GM12873 (cell line): ENCODE data around the gene NPR2.

Experiments
- TF ChIP-seq, protein P1 (sequence below): IDR thresholded peaks from 2 replicates; pipeline ENCODE4 v1.5.1; 2012; ENCODE audit warnings: low read depth, mild to moderate bottlenecking, moderate library complexity, low read length, control low read depth; ENCODE audit not compliant: insufficient read depth; ENCODE audit errors: missing control alignments

Gene NPR2

DNA sequence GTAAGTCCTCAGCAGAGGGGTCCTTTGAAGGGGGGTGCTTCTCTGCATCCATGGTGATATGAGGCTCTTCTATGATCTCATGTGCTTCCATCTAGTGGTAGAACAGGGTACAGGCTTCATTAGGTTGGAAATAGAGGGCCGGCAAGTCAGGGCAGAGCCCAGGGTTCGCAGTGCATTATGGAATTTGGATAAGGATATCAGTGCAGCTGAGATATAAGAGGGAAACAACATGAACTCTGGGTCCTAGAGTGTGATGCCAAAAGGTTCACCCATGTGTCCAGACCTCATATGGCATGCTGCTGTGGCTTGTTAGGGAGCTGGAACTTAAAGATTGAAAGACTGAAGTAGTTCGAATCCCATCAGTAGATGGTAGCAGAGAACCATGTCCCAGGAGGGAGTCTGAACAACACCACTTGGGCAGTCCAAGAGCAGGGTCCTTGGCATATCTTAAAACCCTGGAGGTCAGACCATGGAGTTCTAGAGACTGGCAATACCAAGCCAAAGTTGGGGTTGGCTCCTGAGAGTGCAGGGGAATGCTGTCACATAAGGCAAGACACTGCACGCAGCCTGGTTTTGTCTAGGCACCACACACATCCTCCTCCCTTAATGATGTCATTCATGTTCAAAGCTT lies 34.8 kb downstream of the NPR2 start:
- TF ChIP-seq, protein P1, sequence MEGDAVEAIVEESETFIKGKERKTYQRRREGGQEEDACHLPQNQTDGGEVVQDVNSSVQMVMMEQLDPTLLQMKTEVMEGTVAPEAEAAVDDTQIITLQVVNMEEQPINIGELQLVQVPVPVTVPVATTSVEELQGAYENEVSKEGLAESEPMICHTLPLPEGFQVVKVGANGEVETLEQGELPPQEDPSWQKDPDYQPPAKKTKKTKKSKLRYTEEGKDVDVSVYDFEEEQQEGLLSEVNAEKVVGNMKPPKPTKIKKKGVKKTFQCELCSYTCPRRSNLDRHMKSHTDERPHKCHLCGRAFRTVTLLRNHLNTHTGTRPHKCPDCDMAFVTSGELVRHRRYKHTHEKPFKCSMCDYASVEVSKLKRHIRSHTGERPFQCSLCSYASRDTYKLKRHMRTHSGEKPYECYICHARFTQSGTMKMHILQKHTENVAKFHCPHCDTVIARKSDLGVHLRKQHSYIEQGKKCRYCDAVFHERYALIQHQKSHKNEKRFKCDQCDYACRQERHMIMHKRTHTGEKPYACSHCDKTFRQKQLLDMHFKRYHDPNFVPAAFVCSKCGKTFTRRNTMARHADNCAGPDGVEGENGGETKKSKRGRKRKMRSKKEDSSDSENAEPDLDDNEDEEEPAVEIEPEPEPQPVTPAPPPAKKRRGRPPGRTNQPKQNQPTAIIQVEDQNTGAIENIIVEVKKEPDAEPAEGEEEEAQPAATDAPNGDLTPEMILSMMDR, result peak; percentile 73

DNA sequence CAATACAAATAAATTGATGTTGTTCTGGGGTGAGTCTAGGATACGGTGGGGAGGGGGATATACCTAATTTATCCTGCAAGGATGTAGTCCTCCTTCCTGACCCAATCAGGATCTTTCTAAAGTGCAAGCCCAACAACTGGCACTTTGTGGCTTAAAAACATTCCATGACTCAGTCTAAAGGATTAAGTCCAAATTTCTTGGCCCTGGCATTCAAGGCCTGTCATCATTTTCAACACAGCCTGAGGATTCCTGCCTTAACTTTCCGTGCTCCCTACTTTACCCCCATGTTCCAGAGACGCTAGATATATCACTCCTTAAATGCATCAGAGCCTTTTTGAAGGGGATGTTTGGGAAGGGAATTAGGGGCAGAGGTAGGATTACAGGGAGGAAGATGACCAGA lies 36.1 kb downstream of the NPR2 start:
- TF ChIP-seq, protein P1, result no peak

DNA sequence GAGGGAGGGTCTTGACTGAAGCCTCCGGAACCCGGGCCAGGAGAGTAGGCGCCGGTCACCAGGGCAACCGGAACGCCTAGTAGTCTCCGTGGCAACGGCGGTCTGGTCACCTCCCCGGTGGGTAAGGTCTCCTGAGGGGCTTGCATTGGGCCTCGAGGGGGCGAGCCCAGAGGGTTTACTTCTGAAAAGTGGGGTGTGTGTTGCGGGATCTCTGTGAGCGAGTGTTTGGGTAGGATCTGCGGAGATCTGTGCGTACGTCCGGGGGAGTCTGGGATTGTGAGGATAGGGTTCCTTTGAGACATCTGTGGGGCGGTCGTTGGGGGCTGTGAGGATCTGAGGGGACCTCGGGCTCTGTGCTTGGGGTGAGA lies 37.3 kb downstream of the NPR2 start, which contains the start of gene FAM221B:
Gene FAM221B (minus strand): TSS at position 17 of the 368 bp plus-strand sequence. CDS start 2,571 bp downstream, outside the sequence.
- TF ChIP-seq, protein P1, result no peak

DNA sequence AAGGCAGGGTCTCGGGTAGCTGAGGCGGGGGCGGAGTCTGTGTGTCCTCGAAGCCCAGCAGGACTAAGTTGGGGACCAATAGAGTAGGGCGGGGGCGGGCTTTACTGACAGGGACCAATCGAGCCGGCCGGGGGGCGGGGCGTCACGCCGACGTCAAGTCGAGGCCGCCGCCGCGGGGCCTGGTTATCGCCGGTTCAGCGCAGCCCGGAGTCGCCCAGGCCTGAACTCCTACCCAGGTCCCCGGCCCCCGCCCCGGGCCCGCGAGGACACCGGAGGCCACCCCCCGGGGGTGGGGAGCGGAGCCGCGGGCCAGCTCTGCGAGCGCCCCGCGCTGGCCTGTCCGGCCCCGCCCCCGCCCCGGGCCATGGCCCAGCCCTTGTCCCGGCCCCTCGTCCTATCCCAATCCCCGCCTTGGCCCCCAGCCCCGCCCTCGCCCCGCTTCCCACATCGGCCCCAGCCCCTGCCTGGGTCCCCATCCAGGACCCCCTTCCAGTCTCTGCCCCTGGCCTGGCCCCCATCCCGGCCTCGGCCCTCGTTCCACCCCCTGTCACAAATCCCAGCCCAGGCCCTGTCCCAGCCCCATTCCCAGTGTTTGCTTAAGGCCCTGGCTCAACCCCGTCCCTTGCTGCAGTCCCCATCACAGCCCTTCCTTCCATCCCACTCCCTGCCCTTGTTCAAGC lies 37.8 kb downstream of the NPR2 start, which contains the start of gene TMEM8B:
Gene TMEM8B (plus strand): TSS at position 145 of the 680 bp plus-strand sequence. CDS start 220 bp downstream, at position 365.
- TF ChIP-seq, protein P1, result no peak

DNA sequence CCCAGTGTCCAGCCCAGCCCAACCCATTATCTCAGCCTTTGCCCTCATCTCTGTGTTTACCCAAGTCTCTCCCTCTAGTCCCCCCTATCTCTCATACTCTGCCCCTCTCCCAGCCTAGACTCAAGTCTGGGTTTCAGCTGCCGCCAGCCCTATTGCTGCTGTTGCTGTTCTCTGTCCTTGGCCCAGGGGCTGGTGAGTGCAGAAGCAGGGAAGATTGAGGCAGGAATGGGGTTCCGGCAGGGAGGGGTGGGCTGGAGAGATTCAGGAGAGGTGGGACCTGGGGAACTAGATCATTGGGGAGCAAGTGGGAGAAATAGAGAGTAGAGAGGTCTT lies 38.3 kb downstream of the NPR2 start:
- TF ChIP-seq, protein P1, result no peak

DNA sequence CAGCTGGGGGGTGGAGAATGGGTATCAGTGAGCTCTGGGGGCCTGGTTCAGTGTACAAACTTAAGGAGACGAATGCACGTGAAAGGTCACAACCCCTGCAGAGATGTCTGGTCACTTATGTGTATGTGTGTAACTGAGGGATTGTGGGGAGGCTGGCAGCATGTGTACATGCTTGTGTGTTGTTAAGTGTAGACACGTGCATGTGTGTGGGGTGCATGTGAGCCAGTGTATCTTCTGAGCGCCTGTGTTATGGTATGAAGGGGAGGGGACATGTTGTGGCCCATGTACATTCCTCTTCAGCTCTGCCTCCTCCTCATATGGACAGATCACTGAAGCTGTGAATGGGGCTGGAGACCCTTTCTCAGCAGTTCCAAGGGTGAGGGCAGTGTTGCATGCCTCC lies 39.6 kb downstream of the NPR2 start:
- TF ChIP-seq, protein P1, result no peak

DNA sequence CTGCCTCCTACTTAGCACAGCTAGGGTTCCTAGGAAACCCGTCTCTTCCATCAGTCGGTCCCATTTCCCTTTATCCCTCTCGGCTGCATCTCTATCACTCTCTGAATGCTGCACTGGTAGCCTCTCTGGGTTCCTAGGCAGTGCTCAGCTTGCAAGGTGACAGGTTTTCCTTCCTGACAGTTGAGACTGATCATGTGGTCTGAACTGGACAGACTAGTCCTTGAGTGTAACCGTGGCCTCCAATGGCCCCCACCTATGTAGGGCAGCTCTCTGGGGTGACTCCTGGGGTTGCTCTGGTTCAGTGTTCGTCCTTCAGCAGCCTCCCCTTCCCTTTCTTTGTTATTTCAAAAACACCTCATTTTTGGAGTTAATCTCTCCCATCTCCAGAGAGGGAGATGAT lies 41.4 kb downstream of the NPR2 start:
- TF ChIP-seq, protein P1, result no peak
